AG04450 (cell line): ENCODE measurements around the gene DOCK9. TPM values are rescaled to one million over a fixed set of nuclear protein-coding genes. Genes with fewer than 3 reads are reported as not detected.

Source experiments
- CTCF ChIA-PET: fragments of 300-600, 350-600 bp; formaldehyde crosslinking; extraction: SDS; loops from one replicate; lab custom pipeline; 2022; ENCODE audit warnings: antibody characterized with exemption, inconsistent platforms; lab: Charles Lee
- POLR2A ChIA-PET: fragments of 350-600 bp; formaldehyde crosslinking; extraction: SDS; loops from one replicate; lab custom pipeline; 2021; ENCODE audit warnings: antibody characterized with exemption, inconsistent platforms; lab: Yijun Ruan, JAX
- DNase-seq: peaks from one replicate; pipeline ENCODE4 v3.0.0-alpha.2; 2011; ENCODE audit warnings: low read depth, low spot score
- H3K27ac ChIP-seq: one replicate; pipeline ENCODE4 v1.5.1; 2012; ENCODE audit warnings: low read depth, low read length, control low read depth
- H3K27me3 ChIP-seq: one replicate; pipeline ENCODE4 v1.6.0; 2012; ENCODE audit warnings: low read length; ENCODE audit not compliant: control insufficient read depth, insufficient read depth
- H3K4me3 ChIP-seq: 2 replicates; pipeline ENCODE4 v1.5.1; 2011; ENCODE audit warnings: mild to moderate bottlenecking, low read depth, low read length, control low read depth
- H3K9me3 ChIP-seq: 2 replicates; pipeline ENCODE4 v1.5.1; 2012; ENCODE audit warnings: low read length; ENCODE audit not compliant: control insufficient read depth, insufficient read depth
- CTCF ChIP-seq: IDR thresholded peaks from 2 replicates; pipeline ENCODE4 v1.5.1; 2011; ENCODE audit warnings: low read depth, low read length, control low read depth, inconsistent platforms
- polyA plus RNA-seq: library from polyadenylated mRNA; depleted of rRNA; stranded (reverse); fragments of >200 nt; gene quantifications from 2 replicates; pipeline ENCODE4 v1.2.3, GENCODE V29; 2011

Gene DOCK9
- polyA plus RNA-seq, 1 experiment = 9.6 TPM

DNA sequence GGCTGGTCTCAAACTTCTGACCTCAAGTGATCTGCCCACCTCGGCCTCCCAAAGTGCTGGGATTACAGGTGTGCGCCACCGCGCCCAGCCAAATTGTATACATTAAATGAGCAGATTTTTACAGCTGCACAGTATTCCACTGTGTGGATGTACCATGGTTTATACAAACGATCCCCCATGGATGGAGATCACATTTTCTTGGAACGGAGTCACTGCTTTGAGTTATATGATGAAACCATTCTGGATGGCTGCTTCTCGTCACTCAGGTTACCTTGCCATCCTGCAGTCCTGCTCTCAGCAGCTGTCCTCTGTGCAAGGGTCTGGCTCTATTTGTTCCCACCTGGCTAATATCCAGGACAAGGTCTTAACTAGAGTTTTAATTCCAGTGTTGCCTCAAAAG, 186.3 kb downstream of the DOCK9 start:
- TF ChIP-seq CTCF = no peak
- Histone ChIP-seq H3K9me3 (no peaks in the 10 kb centered on the region), H3K4me3 (no peak overlapping the region), H3K27ac (no peak overlapping the region), H3K27me3 (peaks cover 2% of the 10 kb centered on the region)
- ChIA-PET POLR2A (no interaction called here), CTCF (no interaction called here)
- DNase-seq = no peak

- H3K9me3 ChIP-seq = no peaks in the 10 kb centered on the region; the same call in 1 of the 2 replicates
- no peak for TF ChIP-seq CTCF
- H3K27me3 ChIP-seq = peaks cover 6% of the 10 kb centered on the region
- no peak overlapping the region for H3K4me3 ChIP-seq
- CTCF ChIA-PET = no interaction called here
- POLR2A ChIA-PET = no interaction called here
- no peak for DNase-seq
- H3K27ac ChIP-seq = no peak overlapping the region
Observed at GRCh38 chr13:98787996-98788395, 189.9 kb downstream of the DOCK9 start.

GRCh38 chr13:98787173-98787572, 190.7 kb downstream of the DOCK9 start:
- ChIA-PET CTCF (no interaction called here), POLR2A (no interaction called here)
- no peak overlapping the region for H3K4me3 ChIP-seq
- no peak for TF ChIP-seq CTCF
- peaks cover 6% of the 10 kb centered on the region for H3K27me3 ChIP-seq
- H3K27ac ChIP-seq = no peak overlapping the region
- no peak for DNase-seq
- no peaks in the 10 kb centered on the region; the same call in 1 of the 2 replicates for H3K9me3 ChIP-seq

GRCh38 chr13:98786023-98786422, 191.8 kb downstream of the DOCK9 start:
- ChIA-PET POLR2A (no interaction called here), CTCF (no interaction called here)
- Histone ChIP-seq H3K27ac (no peak overlapping the region), H3K27me3 (peaks cover 8% of the 10 kb centered on the region), H3K4me3 (no peak overlapping the region), H3K9me3 (no peaks in the 10 kb centered on the region; the same call in 1 of the 2 replicates)
- no peak for TF ChIP-seq CTCF
- no peak for DNase-seq

DNA sequence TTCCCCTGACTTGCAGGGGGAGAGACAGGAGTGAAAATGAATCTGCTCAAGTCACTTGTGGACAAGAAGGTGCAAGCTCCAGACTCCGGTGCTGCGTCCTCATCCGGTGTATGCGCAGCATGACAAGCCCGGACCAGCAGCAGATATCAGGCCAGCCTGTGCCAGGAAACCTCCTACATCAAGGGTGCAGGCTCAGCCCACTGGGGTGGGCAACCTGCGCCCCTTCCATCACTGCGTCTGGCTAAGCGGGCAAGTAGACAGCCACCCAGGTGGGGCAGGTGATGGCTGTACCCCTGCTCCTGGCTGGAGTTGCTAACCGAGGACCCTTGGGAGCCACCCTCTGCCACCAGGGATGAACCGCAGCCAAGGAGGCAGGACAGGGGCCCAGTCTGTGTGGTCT, 192.5 kb downstream of the DOCK9 start:
- no peak for TF ChIP-seq CTCF
- no peak for DNase-seq
- Histone ChIP-seq H3K4me3 (no peak overlapping the region), H3K27ac (no peak overlapping the region), H3K9me3 (no peaks in the 10 kb centered on the region; the same call in 1 of the 2 replicates), H3K27me3 (peaks cover 8% of the 10 kb centered on the region)
- CTCF ChIA-PET = no interaction called here
- POLR2A ChIA-PET = no interaction called here
